CD4-positive, alpha-beta T cell treated with Interleukin-10 for 1 hour (primary cell): ENCODE results near the gene ASB1.

Experiments used
- DNase-seq: peaks from one replicate; pipeline ENCODE4 v3.0.0-alpha.2; 2020

Gene ASB1

DNA sequence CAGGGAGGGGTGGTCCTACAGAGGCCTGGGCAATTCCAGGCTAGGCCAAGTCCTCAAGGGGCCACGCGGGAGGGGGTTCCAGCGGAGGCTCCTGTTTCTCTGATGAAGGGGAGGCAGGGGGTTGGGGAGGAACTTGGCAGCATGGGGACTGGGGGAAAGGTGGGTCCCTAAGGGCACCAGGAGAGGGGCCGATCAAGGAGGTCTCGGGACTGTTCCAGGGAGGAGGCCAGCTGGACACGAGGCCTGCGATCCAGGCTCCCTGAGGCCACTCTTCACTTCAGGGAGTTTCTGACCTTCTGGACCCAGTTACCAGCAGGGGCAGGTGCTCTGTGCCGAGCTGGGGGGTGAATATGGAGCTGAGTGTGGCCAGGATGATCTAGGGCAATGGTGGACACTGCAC lies 71.5 kb downstream of the ASB1 start:
- no peak for DNase-seq

DNA sequence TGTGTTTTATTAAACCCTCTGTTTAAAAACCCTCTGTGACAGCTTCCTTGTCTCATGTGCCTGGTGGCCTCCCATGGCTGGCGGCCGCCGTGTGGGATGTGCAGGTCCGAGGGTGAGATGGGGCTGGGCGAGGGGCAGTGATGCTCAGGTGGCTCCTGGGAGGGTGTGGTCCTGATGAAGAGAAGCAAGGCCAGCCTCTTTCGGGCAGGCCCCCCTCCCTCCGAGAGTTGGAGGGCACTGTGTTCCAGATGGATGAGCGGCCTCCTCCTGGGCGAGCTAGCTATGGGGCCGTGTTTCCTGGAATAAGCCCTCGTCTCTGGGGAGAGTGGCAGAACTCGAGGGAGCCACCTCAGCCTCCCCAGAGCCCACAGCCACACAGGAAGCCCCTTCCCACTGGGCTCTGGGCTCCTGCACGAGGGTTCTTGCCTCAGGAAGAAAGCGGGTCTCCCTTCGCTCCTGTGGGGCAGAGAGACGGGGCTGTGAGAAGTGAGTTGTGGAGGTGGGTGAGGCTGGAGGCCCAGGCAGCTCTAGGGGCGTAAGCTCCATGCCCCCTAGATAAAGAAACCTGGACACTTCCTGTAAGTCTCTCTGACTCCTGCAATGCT lies 72.1 kb downstream of the ASB1 start:
- DNase-seq, result no peak

DNA sequence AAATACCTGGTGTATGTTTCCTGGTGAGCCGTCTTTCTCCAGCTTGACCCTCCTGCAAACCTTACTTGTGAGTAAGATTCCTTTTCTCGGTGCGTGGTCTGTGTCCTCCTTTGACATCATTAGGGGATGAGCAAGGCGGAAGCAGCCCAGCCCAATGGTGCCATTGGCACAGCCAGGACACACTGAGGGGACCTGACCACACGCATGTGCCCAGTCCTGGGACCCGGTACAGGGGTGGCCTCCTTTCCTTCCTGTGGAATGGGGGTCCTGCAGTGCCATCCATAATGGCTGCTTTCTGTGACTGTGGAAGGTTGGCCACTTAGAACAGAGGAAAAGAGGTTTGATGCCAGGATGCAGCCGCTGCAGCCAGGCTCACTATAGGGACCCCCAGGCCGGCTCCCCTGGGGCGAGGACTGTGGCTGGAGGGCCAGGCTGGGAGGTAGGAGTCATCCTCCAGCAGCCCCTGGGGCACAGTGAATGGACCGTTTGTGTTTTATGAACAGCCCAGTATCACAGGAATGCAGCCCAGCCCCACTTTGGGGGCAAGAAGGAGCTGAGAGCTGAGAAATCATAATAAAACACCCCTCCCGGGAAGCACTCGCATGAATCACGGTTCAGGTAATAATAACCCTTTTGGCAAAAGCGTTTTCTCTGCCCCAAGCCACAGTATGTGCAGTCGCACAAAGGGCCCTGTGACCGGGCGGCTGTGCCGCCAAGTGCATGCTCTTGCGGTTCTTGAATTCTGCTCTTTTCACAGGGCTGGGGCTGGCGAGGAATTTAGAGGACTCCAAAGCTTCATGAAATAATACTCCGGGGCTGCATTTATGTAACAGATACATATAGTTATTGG lies 73.2 kb downstream of the ASB1 start:
- DNase-seq, result no peak

DNA sequence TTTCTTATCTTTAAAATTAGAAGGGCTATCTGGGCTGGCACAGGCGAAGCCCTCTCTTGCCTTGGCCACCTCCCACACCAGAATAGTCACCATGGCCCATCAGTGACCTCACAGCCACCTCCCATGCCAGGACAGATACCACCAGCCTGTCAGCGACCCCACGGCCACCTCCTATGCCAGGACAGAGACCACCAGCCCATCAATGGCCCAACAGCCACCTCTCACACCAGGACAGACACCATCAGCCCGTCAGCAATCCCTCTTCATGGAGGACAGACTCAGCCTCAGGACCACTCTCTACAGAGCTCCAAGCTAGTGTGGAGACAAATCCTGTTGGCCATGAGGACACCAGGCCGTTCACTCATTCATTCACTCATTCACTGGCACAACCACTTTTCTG lies 74.6 kb downstream of the ASB1 start:
- no peak for DNase-seq
